Breast epithelium (tissue), 3 donors: ENCODE measurements around the gene BNC2.

Experiments used
- CTCF ChIP-seq, 3 donors: fragments of 450-650 bp; IDR thresholded peaks; one replicate each; pipeline ENCODE4 v1.5.1; 2016 to 2017; ENCODE audit warnings: antibody characterized with exemption in 3 of 3, mild to moderate bottlenecking in 3 of 3, moderate library complexity in 3 of 3
- POLR2A ChIP-seq: fragments of 450-650 bp; IDR thresholded peaks from one replicate; pipeline ENCODE4 v1.6.1; 2016; ENCODE audit warnings: antibody characterized with exemption, mild to moderate bottlenecking, moderate library complexity
- POLR2AphosphoS5 ChIP-seq, 3 donors: sonication (generic); formaldehyde crosslinking; IDR thresholded peaks; one replicate each; pipeline ENCODE4 v1.6.1; 2017; ENCODE audit warnings: antibody characterized with exemption in 3 of 3

- TF ChIP-seq CTCF (IDR thresholded peaks at IDR 0.05) = no peak
- no peak for TF ChIP-seq POLR2AphosphoS5 (IDR thresholded peaks at IDR 0.05)
- no peak for TF ChIP-seq POLR2A
Measured at GRCh38 chr9:16794103-16794502, 76.4 kb downstream of the BNC2 start.
